SU-DHL-6 (cell line): ENCODE measurements around the gene BRSK1.

Experiments used
- H2AFZ ChIP-seq: fragments of 200-600 bp; sonication (generic); 2 replicates; pipeline ENCODE4 v1.6.1; 2014; ENCODE audit warnings: low read depth, mild to moderate bottlenecking, moderate library complexity, mixed read lengths, antibody characterized with exemption, low read length; ENCODE audit not compliant: severe bottlenecking
- H3F3A ChIP-seq: fragments of 200-600 bp; shearing (Covaris generic); 2 replicates; pipeline ENCODE4 v1.6.0; 2016; ENCODE audit warnings: antibody characterized with exemption, mild to moderate bottlenecking; ENCODE audit not compliant: insufficient read depth
- H3K27ac ChIP-seq: fragments of 200-600 bp; sonication (generic); 2 replicates; pipeline ENCODE4 v1.5.1; 2016; ENCODE audit warnings: low read depth, mild to moderate bottlenecking, low read length, moderate library complexity, mixed read lengths
- H3K27me3 ChIP-seq: fragments of 200-600 bp; sonication (generic), shearing (Covaris generic); 2 replicates; pipeline ENCODE4 v1.6.0; 2014; ENCODE audit warnings: mild to moderate bottlenecking, low read length
- H3K36me3 ChIP-seq: fragments of 200-600 bp; sonication (generic); 2 replicates; pipeline ENCODE4 v1.6.1; 2014; ENCODE audit warnings: mild to moderate bottlenecking, low read length, mixed read lengths
- H3K4me2 ChIP-seq: fragments of 300-600, 200-600 bp; shearing (Covaris generic), sonication (generic); 2 replicates; pipeline ENCODE4 v1.6.0; 2014; ENCODE audit warnings: low read length, low read depth, mild to moderate bottlenecking; ENCODE audit not compliant: poor library complexity, severe bottlenecking
- H3K4me3 ChIP-seq: fragments of 200-600 bp; sonication (generic); 2 replicates; pipeline ENCODE4 v1.5.1; 2014; ENCODE audit warnings: antibody characterized with exemption, low read length, mild to moderate bottlenecking, mixed read lengths; ENCODE audit not compliant: insufficient read depth, poor library complexity, severe bottlenecking
- H3K79me2 ChIP-seq: fragments of 200-600 bp; sonication (generic); 2 replicates; pipeline ENCODE4 v1.6.1; 2014; ENCODE audit warnings: mild to moderate bottlenecking, low read length, moderate library complexity; ENCODE audit not compliant: insufficient read depth
- H3K9ac ChIP-seq: fragments of 200-600 bp; sonication (generic); 2 replicates; pipeline ENCODE4 v1.7.0; 2014; ENCODE audit warnings: mild to moderate bottlenecking, low read length
- H3K9me2 ChIP-seq: fragments of 200-600 bp; sonication (generic); replicated peaks from 2 replicates; pipeline ENCODE4 v1.6.1; 2014; ENCODE audit warnings: low read length; ENCODE audit not compliant: insufficient read depth
- H3K9me3 ChIP-seq: fragments of 200-600 bp; sonication (generic); 2 replicates; pipeline ENCODE4 v1.6.1; 2014; ENCODE audit warnings: low read length, mixed read lengths; ENCODE audit not compliant: insufficient read depth
- H4K20me1 ChIP-seq: fragments of 200-600 bp; sonication (generic); 2 replicates; pipeline ENCODE4 v1.6.1; 2014; ENCODE audit warnings: low read depth, mild to moderate bottlenecking, antibody characterized with exemption, low read length, moderate library complexity, mixed read lengths
- CTCF ChIP-seq: fragments of 200-600 bp; sonication (generic); IDR thresholded peaks from one replicate; pipeline ENCODE4 v1.5.1; 2017; ENCODE audit warnings: antibody characterized with exemption, mild to moderate bottlenecking, low read length, moderate library complexity; ENCODE audit not compliant: insufficient read depth, poor library complexity, severe bottlenecking
- EZH2phosphoT487 ChIP-seq: fragments of 200-600 bp; sonication (generic), shearing (Covaris generic); conservative IDR thresholded peaks from 2 replicates; pipeline ENCODE4 v1.6.1; 2018; ENCODE audit warnings: mild to moderate bottlenecking, antibody characterized with exemption, low read length, moderate library complexity, mixed read lengths

Gene BRSK1

GRCh38 chr19:55259540-55260210 is 24.1 kb upstream of the BRSK1 start:
- H2AFZ ChIP-seq: peak overlapping the region; percentile 30
- H3K27ac ChIP-seq: peak overlapping the region; percentile 99

DNA sequence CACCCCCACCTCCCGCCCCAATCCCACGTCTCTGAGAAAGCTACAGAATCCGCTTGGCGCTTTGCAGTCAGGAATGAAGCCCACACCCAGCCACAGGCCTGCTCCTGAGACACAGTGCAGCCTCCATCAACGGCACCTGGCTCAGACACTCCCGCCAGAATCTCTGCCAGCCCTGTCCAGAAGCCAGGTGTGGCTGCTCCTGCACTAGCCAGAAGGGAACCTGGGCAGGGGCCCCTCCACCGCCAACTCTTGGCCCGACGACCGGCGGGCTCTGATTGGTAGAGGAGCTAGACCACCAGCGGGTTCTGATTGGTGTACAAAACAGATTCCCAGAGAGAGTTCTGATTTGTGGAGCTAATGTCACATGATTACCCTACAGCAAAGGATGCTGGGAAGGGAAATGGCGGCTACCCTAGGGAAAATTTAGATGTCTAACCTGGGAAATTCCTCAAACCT is 22.1 kb upstream of the BRSK1 start:
- Histone ChIP-seq H3K9me2 (no peaks in the 10 kb centered on the region), H3K9me3 (no peaks in the 10 kb centered on the region; the same call in 1 of the 2 replicates), H4K20me1 (no peaks in the 10 kb centered on the region), H3K4me2 (no peak overlapping the region), H3K79me2 (peaks cover 20% of the 10 kb centered on the region), H2AFZ (no peak overlapping the region), H3K27me3 (no peaks in the 10 kb centered on the region), H3F3A (peaks cover 26% of the 10 kb centered on the region), H3K36me3 (no peaks in the 10 kb centered on the region), H3K27ac (no peak overlapping the region), H3K9ac (no peak overlapping the region), H3K4me3 (no peak overlapping the region)
- TF ChIP-seq CTCF (no peak), EZH2phosphoT487 (no peak)

More at GRCh38 chr19:55259540-55260210, 24.1 kb upstream of the BRSK1 start:
- TF ChIP-seq CTCF (no peak), EZH2phosphoT487 (no peak)
- Histone ChIP-seq H4K20me1 (no peaks in the 10 kb centered on the region), H3K27me3 (no peaks in the 10 kb centered on the region), H3F3A (peaks cover 40% of the 10 kb centered on the region), H3K79me2 (peaks cover 40% of the 10 kb centered on the region), H3K4me2 (peak overlapping the region; percentile 93), H3K4me3 (peak overlapping the region; percentile 73), H3K9me3 (no peaks in the 10 kb centered on the region), H3K9me2 (no peaks in the 10 kb centered on the region), H3K9ac (peak overlapping the region; percentile 94), H3K36me3 (no peaks in the 10 kb centered on the region)

- no peak overlapping the region for H3K4me3 ChIP-seq
- no peak overlapping the region for H3K4me2 ChIP-seq
- no peaks in the 10 kb centered on the region; the same call in 1 of the 2 replicates for H3K9me3 ChIP-seq
- no peak overlapping the region for H3K9ac ChIP-seq
- H3K9me2 ChIP-seq: no peaks in the 10 kb centered on the region
- no peaks in the 10 kb centered on the region for H4K20me1 ChIP-seq
- no peak overlapping the region for H3K27ac ChIP-seq
- H3K79me2 ChIP-seq: peaks cover 13% of the 10 kb centered on the region
- H2AFZ ChIP-seq: no peak overlapping the region
- H3K27me3 ChIP-seq: no peaks in the 10 kb centered on the region
- TF ChIP-seq CTCF (no peak), EZH2phosphoT487 (no peak)
- peaks cover 23% of the 10 kb centered on the region for H3F3A ChIP-seq
- no peaks in the 10 kb centered on the region for H3K36me3 ChIP-seq
Observed at GRCh38 chr19:55262359-55262758, 21.4 kb upstream of the BRSK1 start.
